GM12878 (cell line): ENCODE results near the gene TEN1. TPM values are rescaled to one million over a fixed set of nuclear protein-coding genes. Genes with fewer than 3 reads are reported as not detected.

Experiments
- EGR1 ChIP-seq, 2 experiments: IDR thresholded peaks; 1 replicate in 1 of 2; 2 replicates in 1 of 2; pipeline ENCODE4 v1.6.1; 2011 to 2012; ENCODE audit warnings: low read depth in 2 of 2, low read length in 2 of 2, borderline replicate concordance in 1 of 2, mild to moderate bottlenecking in 1 of 2, moderate library complexity in 1 of 2
- FOS ChIP-seq: IDR thresholded peaks from 3 replicates; pipeline ENCODE4 v1.6.1; 2011; ENCODE audit warnings: borderline replicate concordance; ENCODE audit not compliant: insufficient read length; ENCODE audit errors: extremely low read depth
- HDAC6 ChIP-seq: fragments of 200-600 bp; sonication (generic); IDR thresholded peaks from one replicate; pipeline ENCODE4 v1.8.0; 2017; ENCODE audit warnings: antibody characterized with exemption; ENCODE audit not compliant: unreplicated experiment
- HDGF ChIP-seq: fragments of 450-650 bp; IDR thresholded peaks from 2 replicates; pipeline ENCODE4 v1.6.1; 2016; ENCODE audit warnings: antibody characterized with exemption
- JUNB ChIP-seq: IDR thresholded peaks from 2 replicates; pipeline ENCODE4 v1.6.1; 2016; ENCODE audit warnings: antibody characterized with exemption, mild to moderate bottlenecking
- NFIC ChIP-seq: IDR thresholded peaks from 2 replicates; pipeline ENCODE4 v1.6.1; 2012; ENCODE audit warnings: low read depth, mild to moderate bottlenecking, inconsistent platforms, low read length, moderate library complexity
- NFYB ChIP-seq: IDR thresholded peaks from 2 replicates; pipeline ENCODE4 v1.6.1; 2011; ENCODE audit warnings: low read depth, mild to moderate bottlenecking, low read length, improper control_type of control experiment, moderate library complexity; ENCODE audit not compliant: insufficient read depth
- RELA ChIP-seq: fragments of 450-650 bp; IDR thresholded peaks from 2 replicates; pipeline ENCODE4 v1.8.0; 2014; ENCODE audit warnings: borderline replicate concordance; ENCODE audit not compliant: partially characterized antibody
- RFX5 ChIP-seq: IDR thresholded peaks from 2 replicates; pipeline ENCODE4 v1.6.1; 2011; ENCODE audit warnings: low read depth, low read length, improper control_type of control experiment
- RUNX3 ChIP-seq: IDR thresholded peaks from 2 replicates; pipeline ENCODE4 v1.6.1; 2012; ENCODE audit warnings: low read length, inconsistent platforms
- SMARCA5 ChIP-seq: fragments of 450-650 bp; IDR thresholded peaks from 2 replicates; pipeline ENCODE4 v1.6.1; 2017; ENCODE audit warnings: mild to moderate bottlenecking
- STAT3 ChIP-seq: IDR thresholded peaks from 2 replicates; pipeline ENCODE4 v1.6.1; 2011; ENCODE audit warnings: low read depth, low read length, improper control_type of control experiment
- TAF1 ChIP-seq: IDR thresholded peaks from 2 replicates; pipeline ENCODE4 v1.6.1; 2011; ENCODE audit warnings: mild to moderate bottlenecking, low read depth, low read length, borderline replicate concordance
- YY1 ChIP-seq: IDR thresholded peaks from 2 replicates; pipeline ENCODE4 v1.6.1; 2011; ENCODE audit warnings: low read depth, mild to moderate bottlenecking, low read length
- polyA plus RNA-seq, 11 experiments: library from polyadenylated mRNA; depleted of rRNA in 4 of 11; unstranded in 6 of 11; stranded (reverse) in 5 of 11; fragments of >200 nt; fragmentation: Nextera tagmentation in 4 of 11; fragmentation: Illumina TruSeq in 1 of 11; extraction: Ambion mirVana in 4 of 11; extraction: Trizol in 1 of 11; gene quantifications; 1 replicate in 1 of 11; 2 replicates in 10 of 11; pipeline versions ENCODE4 v1.2.1 to v1.2.3, GENCODE V29; 2011 to 2016; ENCODE audit warnings: inconsistent platforms in 2 of 11, missing spikeins in 2 of 11, low read depth in 1 of 11
- total RNA-seq, 4 experiments: library from RNA; depleted of rRNA in 3 of 4; stranded (reverse); fragments of >200 nt in 3 of 4; fragmentation: Illumina TruSeq in 1 of 4; extraction: Trizol in 1 of 4; gene quantifications; 2 replicates each; pipeline versions ENCODE4 v1.2.1 to v1.2.3, GENCODE V29; 2013 to 2021
- TF ChIP-seq, protein P1 (sequence below), 3 experiments: IDR thresholded peaks in 2 of 3; conservative IDR thresholded peaks in 1 of 3; 2 replicates each; pipeline ENCODE4 v1.5.1; 2011; ENCODE audit warnings: low read depth in 3 of 3, low read length in 3 of 3, mild to moderate bottlenecking in 3 of 3, control low read depth in 2 of 3, moderate library complexity in 2 of 3, inconsistent platforms in 1 of 3, mixed read lengths in 1 of 3; ENCODE audit not compliant: control insufficient read depth in 2 of 3, insufficient read depth in 1 of 3; ENCODE audit errors: extremely low read depth in 1 of 3
- TF ChIP-seq, protein P2 (sequence below): fragments of 450-650 bp; IDR thresholded peaks from 2 replicates; pipeline ENCODE4 v1.6.1; 2017; ENCODE audit warnings: low read depth, mild to moderate bottlenecking, moderate library complexity
- TF ChIP-seq, protein P3 (sequence below): IDR thresholded peaks from 2 replicates; pipeline ENCODE4 v1.6.1; 2012; ENCODE audit warnings: low read length, inconsistent platforms
- TF ChIP-seq, protein P4 (sequence below): fragments of 150-350 bp; IDR thresholded peaks from 2 replicates; pipeline ENCODE4 v1.6.1; 2014; ENCODE audit warnings: mild to moderate bottlenecking, low read depth, low read length

The TEN1 gene
- total and polyA plus RNA-seq, 10 of the 15 experiments (the other 5 are each of a cell fraction or from before 2014, with no cell fraction given) = 1.1 to 33.1 (median 17.4) TPM

DNA sequence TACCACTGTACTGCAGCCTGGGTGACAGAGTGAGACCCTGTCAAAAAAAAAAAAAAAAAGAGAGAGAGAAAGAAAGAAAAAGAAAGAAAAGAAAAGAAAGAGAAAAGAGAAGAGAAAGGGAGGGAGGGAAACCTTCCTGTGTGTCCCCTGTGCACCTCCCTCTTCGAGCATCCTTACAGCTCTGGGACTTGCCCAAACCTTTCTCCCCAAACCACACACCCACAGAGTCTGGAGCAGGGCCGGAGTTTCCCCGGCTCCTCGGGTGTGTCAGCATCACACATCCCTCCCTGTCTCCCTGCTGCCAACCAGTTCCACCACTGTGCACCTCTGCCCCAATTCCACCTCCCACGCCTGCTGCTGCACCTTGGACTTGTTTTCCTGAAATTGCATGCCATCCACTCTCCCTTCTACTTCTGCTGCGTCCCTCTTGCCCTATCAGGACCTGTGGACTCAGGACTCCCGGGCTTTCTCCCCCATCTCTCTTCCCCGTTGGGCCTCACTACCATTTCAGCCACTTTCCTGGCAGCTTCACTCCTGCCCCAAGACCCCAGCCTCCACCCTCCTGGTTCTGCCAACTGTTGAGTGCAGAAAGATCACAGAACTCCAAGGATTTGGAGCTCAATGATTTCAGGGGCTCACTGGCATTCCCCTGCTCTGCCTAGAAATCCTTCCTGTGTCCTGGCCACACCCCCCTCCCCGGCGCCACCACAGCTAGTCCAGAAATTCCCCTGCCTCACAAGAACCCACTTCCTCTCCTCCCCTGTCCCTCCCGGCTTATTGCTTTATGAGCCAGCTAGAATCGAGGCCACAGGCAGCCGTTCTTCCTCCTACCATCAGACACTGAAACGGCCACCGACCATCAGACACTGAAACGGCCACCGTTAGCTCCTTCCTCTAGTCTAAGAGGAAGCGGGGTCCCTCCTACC, 17.9 kb downstream of the TEN1 start (continued):
- TF ChIP-seq, protein P1, sequence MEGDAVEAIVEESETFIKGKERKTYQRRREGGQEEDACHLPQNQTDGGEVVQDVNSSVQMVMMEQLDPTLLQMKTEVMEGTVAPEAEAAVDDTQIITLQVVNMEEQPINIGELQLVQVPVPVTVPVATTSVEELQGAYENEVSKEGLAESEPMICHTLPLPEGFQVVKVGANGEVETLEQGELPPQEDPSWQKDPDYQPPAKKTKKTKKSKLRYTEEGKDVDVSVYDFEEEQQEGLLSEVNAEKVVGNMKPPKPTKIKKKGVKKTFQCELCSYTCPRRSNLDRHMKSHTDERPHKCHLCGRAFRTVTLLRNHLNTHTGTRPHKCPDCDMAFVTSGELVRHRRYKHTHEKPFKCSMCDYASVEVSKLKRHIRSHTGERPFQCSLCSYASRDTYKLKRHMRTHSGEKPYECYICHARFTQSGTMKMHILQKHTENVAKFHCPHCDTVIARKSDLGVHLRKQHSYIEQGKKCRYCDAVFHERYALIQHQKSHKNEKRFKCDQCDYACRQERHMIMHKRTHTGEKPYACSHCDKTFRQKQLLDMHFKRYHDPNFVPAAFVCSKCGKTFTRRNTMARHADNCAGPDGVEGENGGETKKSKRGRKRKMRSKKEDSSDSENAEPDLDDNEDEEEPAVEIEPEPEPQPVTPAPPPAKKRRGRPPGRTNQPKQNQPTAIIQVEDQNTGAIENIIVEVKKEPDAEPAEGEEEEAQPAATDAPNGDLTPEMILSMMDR (IDR thresholded peaks at IDR 0.05 in 2 of 3, conservative IDR thresholded peaks at IDR 0.05 in 1 of 3; ENCODE audit: control insufficient read depth in 2 of 3, extremely low read depth in 1 of 3, insufficient read depth in 1 of 3, low read depth in 3 of 3, low read length in 3 of 3) = no peak
- TF ChIP-seq RELA = peak; percentile 77
- TF ChIP-seq EGR1 (IDR thresholded peaks at IDR 0.05; ENCODE audit: borderline replicate concordance in 1 of 2, low read depth in 2 of 2, low read length in 2 of 2) = 0 out of 3 replicates have a peak, but pooled peaks of 1 of the 2 experiments have one; percentile 7
- TF ChIP-seq RUNX3 = peak; percentile 79
- TF ChIP-seq, protein P2, sequence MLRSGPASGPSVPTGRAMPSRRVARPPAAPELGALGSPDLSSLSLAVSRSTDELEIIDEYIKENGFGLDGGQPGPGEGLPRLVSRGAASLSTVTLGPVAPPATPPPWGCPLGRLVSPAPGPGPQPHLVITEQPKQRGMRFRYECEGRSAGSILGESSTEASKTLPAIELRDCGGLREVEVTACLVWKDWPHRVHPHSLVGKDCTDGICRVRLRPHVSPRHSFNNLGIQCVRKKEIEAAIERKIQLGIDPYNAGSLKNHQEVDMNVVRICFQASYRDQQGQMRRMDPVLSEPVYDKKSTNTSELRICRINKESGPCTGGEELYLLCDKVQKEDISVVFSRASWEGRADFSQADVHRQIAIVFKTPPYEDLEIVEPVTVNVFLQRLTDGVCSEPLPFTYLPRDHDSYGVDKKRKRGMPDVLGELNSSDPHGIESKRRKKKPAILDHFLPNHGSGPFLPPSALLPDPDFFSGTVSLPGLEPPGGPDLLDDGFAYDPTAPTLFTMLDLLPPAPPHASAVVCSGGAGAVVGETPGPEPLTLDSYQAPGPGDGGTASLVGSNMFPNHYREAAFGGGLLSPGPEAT = peak; percentile 85
- no peak for TF ChIP-seq FOS
- TF ChIP-seq STAT3 = no peak
- 0 out of 2 replicates have a peak, but pooled peaks have one; percentile 9 for TF ChIP-seq YY1
- peak; percentile 28; the same call in 1 of the 2 replicates for TF ChIP-seq SMARCA5
- no peak for TF ChIP-seq JUNB
- peak; percentile 86 for TF ChIP-seq HDGF
- no peak for TF ChIP-seq HDAC6
- TF ChIP-seq RFX5 = no peak
- peak; percentile 51; the same call in 1 of the 2 replicates for TF ChIP-seq TAF1
- no peak for TF ChIP-seq NFYB
- TF ChIP-seq, protein P3, sequence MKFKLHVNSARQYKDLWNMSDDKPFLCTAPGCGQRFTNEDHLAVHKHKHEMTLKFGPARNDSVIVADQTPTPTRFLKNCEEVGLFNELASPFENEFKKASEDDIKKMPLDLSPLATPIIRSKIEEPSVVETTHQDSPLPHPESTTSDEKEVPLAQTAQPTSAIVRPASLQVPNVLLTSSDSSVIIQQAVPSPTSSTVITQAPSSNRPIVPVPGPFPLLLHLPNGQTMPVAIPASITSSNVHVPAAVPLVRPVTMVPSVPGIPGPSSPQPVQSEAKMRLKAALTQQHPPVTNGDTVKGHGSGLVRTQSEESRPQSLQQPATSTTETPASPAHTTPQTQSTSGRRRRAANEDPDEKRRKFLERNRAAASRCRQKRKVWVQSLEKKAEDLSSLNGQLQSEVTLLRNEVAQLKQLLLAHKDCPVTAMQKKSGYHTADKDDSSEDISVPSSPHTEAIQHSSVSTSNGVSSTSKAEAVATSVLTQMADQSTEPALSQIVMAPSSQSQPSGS = no peak
- TF ChIP-seq, protein P4, sequence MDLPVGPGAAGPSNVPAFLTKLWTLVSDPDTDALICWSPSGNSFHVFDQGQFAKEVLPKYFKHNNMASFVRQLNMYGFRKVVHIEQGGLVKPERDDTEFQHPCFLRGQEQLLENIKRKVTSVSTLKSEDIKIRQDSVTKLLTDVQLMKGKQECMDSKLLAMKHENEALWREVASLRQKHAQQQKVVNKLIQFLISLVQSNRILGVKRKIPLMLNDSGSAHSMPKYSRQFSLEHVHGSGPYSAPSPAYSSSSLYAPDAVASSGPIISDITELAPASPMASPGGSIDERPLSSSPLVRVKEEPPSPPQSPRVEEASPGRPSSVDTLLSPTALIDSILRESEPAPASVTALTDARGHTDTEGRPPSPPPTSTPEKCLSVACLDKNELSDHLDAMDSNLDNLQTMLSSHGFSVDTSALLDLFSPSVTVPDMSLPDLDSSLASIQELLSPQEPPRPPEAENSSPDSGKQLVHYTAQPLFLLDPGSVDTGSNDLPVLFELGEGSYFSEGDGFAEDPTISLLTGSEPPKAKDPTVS = no peak
- peak; percentile 47; the same call in 1 of the 2 replicates for TF ChIP-seq NFIC
